MM.1S (cell line): ENCODE measurements around the gene CTNND1.

ENCODE experiments used
- CTCF ChIP-seq: fragments of 300-600 bp; sonication (generic); IDR thresholded peaks from 2 replicates; pipeline ENCODE4 v1.5.1; 2016; ENCODE audit warnings: antibody characterized with exemption, low read length, mixed read lengths
- EZH2 ChIP-seq: fragments of 300-600 bp; sonication (generic); optimal IDR thresholded peaks from 2 replicates; pipeline ENCODE3; 2017; ENCODE audit warnings: low read depth, mild to moderate bottlenecking, antibody characterized with exemption, low read length, mixed read lengths
- EZH2phosphoT487 ChIP-seq: fragments of 300-600 bp; sonication (generic); IDR thresholded peaks from 2 replicates; pipeline ENCODE4 v1.6.1; 2018; ENCODE audit warnings: antibody characterized with exemption, low read length

- no peak for TF ChIP-seq CTCF
- no peak for TF ChIP-seq EZH2phosphoT487
- no peak for TF ChIP-seq EZH2
These were observed 62.3 kb downstream of the CTNND1 start for GRCh38 chr11:57823859-57824258.
